ENCODE results near the gene SLC36A1.

The SLC36A1 gene

DNA sequence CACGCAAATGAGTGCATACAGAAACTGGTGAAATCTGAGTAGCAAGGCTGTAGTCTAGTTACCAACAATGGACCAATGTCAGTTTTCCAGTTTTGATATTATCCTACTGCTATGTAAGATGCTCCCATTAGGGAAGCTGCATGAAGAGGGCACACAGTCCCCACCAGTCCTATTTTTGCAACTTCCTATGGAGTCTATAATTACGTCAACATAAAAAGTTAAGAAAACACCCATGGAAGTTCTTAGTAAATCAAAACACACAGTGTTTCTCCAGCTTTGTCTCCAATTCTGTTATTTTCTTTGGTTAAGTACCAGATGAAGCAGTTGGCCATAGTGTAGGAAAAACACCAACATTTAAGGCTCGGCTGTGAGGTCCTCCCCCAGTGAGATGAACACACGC is 85.0 kb downstream of the SLC36A1 start:
- no peak for DNase-seq (ENCODE audit: low read depth)

DNA sequence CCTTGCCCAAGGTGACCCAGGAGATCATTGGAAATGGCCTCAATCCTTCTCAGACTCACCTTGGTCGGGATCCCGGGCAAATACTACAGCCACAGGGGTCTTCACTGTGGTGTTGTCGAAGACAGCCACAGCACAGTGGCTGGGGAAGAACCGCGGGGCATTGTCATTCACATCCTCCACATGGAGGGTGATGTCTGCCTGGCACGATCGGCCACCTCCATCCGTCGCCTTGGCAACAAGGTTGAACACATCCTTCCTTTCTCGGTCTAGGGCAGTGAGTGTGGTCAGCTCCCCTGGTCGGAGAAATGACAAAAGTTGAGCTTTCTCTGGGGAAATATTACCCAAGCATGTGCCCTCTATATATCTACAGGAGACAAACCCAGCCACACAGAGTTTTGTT is 86.9 kb downstream of the SLC36A1 start:
- DNase-seq (ENCODE audit: low read depth): no peak

DNA sequence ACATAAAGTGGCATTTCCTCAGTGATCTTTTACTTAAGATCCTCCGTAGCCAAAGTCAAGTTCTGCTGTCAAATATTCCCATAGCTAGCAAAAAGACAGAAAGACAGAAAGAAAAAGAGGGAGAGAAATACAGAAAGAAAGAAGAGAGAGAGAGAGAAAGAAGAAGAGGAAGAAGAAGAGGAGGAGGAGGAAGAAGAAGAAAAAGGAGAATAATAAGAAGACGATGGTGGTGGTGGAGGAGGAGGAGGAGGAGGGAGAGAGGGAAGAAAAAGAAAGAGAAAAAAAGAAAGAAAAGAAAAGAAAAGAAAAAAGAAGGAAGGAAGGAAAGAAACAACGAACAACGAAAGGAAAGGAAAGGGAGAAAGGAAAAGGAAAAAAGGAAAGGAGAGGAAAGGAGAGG is 89.6 kb downstream of the SLC36A1 start:
- DNase-seq (ENCODE audit: low read depth): no peak

DNA sequence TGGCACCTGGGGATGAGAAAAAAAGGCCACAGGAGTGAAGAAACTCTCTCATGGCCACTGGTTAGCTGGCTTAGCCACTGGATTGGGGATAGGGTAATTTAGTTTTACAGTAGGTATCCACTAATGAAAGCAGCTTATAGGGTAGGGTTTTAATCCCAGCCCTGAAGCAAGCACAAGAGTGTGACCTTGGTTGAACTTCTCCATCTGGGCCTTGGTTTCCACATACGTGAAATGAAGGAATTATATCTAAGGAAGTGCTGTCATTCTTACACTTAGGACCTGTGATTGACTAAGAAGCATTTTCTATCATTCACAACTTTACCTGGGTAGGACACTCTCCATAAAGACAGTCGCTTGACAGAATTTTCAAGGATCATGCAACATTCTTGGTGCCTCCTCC is 94.2 kb downstream of the SLC36A1 start:
- DNase-seq (ENCODE audit: low read depth): no peak
